GM21619 (cell line): ENCODE results near the gene PDE8B.

Experiments
- ATAC-seq: cut with Tn5 transposase; IDR thresholded peaks from one replicate; pipeline ENCODE4 v1.9.1; 2021; ENCODE audit not compliant: unreplicated experiment

Gene PDE8B

DNA sequence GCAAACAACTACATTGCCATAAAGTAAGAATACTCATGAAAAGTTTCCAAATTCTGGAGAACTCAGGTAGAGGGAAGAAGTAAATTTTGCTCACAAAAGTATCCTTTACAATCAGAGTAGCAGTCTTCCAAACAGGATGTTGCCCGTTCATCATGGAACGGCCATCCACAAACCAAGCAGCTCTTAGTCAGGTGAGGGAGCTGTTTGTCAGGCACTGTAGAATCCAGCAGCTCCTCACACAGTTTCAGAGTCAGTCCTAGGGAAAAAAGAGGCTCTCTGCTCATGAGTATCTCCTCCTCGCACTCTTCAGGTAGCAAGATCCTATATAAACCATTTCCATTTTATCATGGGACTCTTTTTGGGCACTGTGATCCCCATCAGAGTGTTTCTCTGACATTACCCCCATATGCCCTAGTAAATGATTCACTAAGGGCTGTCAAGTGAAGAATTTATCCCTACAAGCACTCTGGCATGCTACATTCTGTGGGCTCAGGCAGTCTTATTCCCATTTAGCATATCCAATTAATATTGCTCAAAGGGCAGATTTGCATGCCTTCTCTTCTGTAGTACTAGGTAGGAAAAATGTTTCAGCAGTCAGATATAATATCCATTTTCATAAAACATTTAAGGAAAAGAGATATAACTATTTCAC is 183.7 kb downstream of the PDE8B start:
- no peak for ATAC-seq

DNA sequence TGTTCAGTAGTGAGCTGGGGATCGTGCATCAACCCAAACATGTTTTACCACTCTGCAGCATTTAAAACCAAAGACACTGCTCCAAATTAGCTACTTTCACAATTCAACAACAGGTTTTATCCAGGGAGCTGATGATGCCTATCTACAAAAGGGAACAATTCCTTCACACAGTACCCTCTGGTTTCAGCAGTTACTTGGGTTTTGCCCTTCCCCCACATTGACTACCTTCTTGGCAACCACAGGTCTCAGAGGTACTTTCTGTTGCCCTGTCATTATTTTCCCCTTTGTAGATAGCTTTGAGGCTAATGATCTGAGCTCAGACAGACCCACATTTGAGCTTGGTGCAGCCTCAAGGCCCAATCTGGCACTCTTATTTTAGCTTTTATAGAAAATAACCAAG is 185.5 kb downstream of the PDE8B start:
- no peak for ATAC-seq

DNA sequence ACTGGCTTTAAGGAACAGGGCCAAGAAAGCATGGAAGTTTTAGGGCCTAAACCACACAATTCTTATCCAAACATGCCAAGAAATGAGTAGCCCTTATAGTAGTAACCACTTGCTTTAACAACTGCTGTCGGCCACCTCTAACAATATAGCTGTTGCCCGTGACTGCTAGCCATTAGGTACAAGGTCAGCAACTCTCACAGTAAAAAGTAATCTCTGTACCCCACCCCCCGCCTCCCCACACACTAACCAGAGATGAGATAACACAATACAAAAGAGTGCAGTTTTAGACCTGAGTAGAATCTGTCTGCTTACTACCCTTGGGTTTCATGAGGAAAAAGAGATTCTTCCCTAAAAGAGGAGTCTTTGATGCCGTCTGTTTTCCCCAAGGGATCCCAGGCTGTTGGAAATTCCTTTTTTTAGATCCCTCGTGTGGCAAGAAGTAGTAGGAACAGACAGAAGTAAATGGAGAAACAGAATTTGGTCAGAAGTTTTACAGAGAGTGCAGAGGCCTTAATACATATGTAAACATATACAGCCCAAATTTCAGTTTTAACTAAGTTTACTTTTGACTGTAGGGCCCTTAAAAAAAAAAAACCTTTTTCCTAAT is 187.3 kb downstream of the PDE8B start:
- no peak for ATAC-seq

DNA sequence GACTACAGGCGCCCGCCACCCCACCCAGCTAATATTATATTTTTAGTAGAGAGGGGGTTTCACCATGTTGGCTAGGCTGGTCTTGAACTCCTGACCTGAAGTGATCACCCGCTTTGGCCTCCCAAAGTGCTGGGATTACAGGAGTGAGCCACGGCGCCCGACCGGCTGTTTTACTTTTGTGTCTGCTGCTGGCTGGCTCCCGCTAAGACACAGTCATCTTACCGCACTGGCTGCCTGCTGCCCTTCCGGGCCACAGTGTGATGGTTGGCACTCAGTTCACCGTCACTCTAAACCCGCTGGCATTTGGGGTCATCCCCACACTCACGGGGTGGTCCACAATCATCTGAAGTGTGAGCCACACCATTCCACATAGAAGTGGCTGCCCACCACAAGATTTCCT is 188.0 kb downstream of the PDE8B start:
- ATAC-seq, result no peak

DNA sequence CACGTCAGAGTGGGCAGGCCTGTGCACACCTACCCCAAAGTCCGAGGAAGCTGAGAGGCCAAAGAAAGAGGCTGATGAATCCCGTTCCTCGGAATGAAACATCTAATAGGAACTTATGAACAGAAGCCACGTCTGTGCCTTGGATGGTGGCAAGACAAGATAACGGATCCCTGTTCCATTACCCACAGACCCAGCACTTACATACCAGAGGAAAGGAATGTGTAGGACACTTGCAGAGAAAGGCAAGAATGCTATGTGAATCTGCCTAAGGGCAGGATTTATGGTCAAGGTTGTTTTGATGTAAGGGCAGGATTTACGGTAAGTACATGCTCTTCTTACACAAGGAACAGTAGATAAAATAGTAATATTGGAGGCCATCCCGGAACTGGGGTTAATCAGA is 188.4 kb downstream of the PDE8B start:
- no peak for ATAC-seq

DNA sequence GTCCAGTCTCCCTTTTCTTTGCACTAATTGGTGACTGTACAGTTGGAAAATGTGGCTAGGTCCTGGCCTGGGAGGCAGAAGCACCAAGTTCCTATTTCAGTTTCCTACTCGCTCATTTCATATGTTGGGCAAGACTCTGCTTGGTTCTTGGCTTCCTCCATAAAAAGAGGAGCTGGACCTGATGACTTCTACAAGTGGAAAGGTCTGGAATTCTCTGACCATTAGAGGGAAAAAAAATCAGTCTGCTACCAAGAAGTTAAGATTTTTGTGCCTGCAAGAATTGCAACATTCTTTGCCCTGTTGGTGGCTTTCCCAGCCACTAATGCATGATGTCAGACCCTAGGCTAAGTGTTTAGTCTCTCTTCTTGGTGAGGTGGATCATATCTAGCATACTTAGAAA is 190.2 kb downstream of the PDE8B start:
- ATAC-seq, result no peak

DNA sequence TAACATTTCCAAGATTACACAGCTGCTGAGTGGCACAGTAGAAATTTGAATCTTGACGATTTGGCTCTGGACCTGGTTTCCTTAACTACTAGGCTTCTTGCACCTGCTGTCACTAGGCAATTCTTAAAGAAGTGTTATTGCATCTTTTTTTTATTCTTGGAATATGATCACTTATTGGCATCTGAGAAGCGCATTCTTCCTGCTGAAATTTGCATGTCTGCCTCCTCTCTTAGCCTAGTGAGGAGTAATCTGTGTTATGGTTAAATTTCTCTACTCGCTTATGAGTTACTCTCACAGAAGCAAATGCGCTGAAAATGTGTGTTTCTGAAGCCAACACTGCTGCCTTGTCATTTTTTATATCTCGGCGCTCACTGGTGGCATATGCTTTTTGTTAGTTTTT is 192.3 kb downstream of the PDE8B start:
- no peak for ATAC-seq

DNA sequence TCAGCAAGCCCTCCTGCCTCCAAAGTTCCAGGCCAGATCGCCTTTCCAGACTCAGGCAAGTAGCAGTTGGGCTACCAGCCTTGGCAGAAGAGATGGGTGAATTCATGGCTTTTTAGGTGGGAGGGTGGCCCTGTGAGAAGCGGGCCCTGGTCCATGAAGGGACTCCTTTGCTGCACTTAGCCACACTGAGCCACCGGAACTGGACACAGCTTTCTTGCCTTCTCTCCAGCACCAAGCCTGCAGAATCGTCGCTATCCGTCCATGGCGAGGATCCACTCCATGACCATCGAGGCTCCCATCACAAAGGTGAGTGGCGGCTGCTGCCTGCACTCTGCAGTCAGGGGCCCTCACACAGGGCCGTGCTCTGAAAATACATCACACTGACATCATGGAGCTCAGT is 196.7 kb downstream of the PDE8B start:
- no peak for ATAC-seq

DNA sequence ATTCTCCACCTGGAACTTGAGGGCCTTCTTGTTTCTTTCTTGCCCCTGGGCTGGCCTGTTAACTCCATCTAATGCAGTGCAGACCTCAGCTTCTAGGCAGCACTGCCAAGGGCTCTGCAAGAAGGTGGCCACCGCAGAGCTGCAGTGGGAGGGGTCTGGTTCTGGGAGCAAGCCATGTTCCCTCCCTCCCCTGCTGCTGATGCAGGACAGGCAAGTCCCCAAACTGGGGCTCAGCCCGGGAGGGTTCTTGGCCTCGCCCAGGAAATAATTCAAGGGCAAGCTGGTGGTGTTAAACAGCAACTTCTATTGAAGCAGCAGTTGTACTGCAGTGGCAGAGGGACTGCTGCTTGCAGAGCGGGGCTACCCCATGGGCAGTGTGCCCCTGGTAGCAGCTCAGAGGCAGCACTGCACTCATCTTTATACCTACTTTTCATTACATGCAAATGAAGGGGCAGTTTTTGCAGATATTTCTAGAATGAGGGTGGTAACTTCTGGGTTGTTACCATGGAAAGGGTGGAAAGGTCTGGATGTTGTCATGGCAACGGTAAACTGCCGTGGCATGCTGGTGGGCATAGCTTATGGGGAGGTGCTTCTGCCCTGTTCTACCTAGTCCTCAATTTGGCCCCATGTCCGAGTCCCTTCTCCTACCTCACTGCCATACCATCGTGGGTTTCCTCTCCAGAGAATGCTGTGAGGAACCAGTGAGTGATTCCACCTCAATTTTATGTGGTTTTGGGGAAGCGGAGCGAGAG is 199.6 kb downstream of the PDE8B start:
- no peak for ATAC-seq

DNA sequence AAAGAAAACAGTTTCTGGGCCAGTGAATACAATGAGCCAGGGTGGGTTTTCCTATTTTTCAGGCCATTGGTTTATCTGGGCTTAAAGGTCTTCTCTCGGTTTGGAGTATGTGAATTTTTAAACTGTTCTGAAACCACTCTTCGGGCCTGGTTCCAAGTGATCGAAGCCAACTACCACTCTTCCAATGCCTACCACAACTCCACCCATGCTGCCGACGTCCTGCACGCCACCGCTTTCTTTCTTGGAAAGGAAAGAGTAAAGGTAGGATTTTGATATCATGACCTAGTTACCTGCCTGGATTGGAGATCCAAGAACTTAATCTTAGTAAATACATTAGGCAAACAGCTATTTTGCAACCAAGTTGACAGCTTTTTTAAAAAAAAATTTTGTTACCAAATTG is 202.6 kb downstream of the PDE8B start:
- ATAC-seq, result no peak

DNA sequence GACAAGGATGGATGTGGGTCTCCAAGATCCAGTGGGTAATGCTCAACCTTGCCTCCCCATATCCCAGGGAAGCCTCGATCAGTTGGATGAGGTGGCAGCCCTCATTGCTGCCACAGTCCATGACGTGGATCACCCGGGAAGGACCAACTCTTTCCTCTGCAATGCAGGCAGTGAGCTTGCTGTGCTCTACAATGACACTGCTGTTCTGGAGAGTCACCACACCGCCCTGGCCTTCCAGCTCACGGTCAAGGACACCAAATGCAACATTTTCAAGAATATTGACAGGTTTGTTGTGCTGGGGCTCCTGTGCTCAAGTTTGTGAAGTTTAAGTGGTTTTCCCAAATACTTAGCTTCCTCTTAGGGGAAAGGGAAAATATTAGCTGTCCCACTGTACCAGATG is 207.7 kb downstream of the PDE8B start:
- no peak for ATAC-seq

DNA sequence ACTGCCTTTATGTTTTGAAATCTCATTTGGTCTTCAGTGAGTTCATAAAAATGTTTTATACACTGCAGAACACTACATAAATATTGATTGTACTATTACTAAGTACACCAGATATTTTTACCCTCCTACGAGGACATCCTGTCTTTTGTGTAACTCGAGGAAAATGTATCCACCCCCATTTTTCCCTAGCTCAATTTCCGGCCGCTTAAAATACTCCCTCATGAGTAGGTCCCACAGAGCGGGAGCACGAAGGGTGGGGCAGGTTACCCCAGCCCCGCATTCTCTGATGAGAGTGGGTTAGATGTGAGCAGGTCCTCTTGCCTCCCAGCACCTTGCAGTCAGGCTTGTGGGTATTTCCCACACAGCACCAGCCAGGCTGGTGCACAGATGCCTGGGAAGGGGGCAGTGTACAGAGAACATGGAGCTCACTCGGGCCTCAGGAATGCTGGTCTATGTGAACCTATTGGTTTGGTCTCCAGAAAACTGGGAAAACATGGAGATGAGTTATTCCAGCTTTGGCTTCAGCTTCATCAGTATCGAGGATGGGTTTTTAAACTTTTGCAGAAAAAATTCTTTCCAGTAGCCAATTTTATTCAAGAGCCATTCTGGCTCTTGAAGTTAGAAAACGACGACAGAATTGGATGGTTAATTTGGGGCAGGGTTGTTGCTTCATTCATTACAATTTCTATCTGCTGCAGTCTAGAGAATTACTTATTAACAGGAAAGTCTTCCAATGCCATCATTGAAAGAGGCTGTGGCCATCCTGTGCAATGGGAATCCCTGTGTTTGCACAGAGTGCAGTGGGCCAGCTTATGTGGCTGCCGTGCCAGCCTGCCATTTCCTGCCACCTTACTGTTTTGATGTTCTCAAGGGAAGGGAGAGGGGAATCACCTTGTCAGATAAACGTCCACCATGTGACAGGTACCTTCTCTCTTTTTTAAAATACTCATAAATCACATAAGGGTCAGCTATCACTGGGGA is 208.4 kb downstream of the PDE8B start:
- no peak for ATAC-seq

DNA sequence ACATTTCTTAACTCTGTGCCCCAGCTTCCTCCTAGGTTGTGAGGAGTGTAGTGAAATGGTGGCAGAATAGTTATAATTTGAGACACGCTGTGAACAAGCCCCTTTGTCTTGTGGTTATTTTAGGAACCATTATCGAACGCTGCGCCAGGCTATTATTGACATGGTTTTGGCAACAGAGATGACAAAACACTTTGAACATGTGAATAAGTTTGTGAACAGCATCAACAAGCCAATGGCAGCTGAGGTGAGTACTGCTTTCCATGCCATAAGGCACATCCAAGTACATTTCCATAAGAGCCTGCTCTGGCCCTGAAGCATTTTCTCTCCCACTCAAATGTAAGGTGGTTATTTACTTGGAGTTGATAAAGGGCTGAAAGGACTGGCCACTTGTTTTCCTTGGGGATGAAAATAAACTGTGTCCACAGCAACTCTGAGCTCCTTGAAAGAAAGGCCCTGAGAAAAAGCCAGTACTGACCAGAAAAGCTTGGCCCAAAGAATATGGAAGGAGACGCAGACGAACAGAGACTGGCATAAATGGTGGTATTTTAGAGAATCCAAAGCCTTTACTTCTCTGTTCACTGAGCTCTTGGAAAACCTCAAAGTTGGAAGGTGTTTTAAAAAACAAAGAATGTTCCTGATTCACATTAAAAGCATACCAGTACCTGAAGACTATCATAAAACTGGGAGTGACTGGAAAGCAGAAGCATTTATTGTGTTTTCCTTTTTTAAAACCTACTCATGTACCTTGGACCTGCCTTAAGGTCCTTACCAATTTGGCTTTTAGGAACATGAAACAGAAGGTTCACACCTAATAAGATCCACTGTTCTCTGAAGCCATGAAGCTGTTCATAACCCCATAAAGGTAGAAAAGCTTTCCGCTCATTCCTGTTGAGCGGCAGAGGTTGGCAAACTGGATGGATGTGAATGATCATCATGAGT is 209.4 kb downstream of the PDE8B start:
- ATAC-seq, result no peak

DNA sequence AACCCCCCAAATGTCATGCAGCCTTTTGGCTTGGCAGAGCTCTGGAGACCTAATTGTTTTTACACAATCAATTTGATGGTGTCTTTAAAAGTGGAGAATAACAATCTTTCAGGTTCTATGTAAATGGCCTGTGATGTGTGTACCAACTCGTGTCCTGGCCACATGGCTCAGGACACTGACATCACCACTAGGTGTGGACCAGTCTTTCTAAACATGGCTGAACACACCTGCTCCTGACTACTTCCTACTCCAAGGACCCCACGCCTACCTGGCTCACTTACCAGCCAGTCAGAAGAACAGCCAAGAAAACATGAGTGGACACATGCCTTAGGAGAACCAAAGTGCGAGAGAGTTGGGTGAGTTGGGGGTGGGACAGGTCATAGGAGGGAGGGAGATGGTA is 210.5 kb downstream of the PDE8B start:
- no peak for ATAC-seq

DNA sequence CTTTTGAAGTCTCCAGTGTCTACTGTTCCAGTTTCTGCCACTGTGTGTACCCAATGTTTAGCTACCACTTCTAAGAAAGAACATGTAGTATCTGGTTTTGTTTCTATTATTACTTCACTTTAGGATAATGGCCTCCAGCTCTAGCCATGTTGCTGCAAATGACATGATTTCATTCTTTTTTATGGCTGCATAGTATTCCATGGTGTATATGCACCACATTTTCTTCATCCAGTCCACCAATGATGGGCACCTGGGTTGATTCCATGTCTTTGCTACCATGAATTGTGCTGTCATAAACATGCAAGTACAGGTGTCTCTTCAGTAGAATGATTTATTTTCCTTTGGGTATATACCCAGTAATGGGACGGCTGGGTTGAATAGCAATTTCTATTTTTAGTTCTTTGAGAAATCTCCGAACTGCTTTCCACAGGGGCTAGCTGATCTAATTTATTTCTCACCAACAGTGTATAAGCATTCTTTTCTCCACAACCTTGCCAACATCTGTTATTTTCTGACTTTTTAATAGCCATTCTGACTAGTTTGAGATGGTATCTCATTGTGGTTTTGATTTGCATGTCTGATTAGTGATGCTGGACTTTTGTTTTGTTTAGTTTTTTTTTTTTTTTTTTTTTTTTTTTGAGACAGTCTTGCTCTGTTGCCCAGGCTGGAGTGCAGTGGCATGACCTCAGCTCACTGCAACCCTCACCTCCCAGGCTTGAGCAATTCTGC is 212.7 kb downstream of the PDE8B start:
- ATAC-seq, result no peak

DNA sequence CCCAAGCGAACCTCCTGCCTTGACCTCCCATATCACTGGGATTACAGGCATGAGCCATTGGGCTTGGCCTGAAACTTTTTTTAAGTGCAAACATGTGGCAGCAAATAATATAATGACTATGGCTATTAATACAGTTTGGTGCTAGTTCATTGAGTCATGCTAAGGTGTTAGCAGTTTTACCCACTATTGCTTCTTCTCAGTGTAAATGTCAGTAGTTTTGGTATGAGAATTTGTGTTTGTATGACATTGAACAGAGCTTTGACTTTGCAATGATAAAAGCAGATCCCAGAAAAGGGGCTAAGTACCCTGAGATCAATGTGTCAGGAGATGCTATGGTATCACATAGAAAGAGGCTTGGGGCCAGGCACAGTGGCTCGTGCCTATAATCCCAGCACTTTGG is 214.4 kb downstream of the PDE8B start:
- no peak for ATAC-seq

DNA sequence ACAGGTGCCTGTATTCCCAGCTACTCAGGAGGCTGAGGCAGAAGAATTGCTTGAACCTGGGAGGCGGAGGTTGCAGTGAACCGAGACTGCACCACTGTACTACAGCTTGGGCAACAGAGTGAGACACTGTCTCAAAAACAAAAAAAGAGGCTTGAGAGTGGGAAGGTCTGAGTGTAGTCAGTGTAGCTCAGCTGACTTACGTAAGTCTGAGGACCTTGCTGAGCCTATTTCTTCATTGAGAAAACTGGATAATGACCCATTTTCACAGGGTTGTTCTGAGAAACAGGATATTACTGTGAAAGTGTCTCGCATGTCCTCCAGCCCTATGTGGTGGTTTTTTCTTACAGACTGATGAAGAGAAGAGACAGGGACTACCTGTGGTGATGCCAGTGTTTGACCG is 214.9 kb downstream of the PDE8B start:
- ATAC-seq, result no peak

DNA sequence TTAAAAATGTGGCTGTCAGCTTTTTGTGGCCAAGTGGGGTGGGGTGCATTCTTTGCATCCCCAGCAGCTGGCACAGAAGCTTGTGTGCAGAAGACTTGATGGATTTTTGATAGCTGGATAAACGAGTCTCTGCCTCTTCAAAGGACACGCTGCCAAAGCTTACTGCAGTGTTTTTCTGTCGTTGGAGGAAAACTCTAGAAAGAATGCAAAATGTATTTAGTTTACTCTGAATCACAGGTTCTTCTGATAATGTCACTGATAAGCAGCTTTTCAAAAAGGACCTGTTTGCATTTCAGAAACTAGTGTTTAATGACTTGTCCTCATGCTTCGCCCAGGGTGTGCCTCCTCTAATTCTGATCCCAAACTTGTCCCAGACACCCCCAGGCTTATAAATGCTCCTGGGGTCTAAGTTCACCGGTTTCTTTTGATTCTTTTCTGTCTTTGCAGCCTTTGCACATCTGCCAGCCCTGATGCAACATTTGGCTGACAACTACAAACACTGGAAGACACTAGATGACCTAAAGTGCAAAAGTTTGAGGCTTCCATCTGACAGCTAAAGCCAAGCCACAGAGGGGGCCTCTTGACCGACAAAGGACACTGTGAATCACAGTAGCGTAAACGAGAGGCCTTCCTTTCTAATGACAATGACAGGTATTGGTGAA is 215.6 kb downstream of the PDE8B start:
- no peak for ATAC-seq

DNA sequence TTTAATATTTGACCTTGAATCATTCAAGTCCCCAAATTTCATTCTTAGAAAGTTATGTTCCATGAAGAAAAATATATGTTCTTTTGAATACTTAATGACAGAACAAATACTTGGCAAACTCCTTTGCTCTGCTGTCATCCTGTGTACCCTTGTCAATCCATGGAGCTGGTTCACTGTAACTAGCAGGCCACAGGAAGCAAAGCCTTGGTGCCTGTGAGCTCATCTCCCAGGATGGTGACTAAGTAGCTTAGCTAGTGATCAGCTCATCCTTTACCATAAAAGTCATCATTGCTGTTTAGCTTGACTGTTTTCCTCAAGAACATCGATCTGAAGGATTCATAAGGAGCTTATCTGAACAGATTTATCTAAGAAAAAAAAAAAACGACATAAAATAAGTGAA is 216.2 kb downstream of the PDE8B start:
- no peak for ATAC-seq
